Gastrocnemius medialis (tissue), 4 donors: ENCODE measurements around the gene ZNF407.

Source experiments
- CTCF ChIP-seq, 5 experiments: fragments of 450-650 bp in 3 of 5; fragments of 200-600 bp in 2 of 5; sonication (generic) in 2 of 5; IDR thresholded peaks in 4 of 5; conservative IDR thresholded peaks in 1 of 5; 1 replicate in 4 of 5; 2 replicates in 1 of 5; pipeline ENCODE4 v1.5.1; 2016 to 2019; ENCODE audit warnings: antibody characterized with exemption in 5 of 5, mild to moderate bottlenecking in 3 of 5, moderate library complexity in 3 of 5
- POLR2A ChIP-seq, 2 donors: fragments of 450-650 bp; IDR thresholded peaks; one replicate each; pipeline ENCODE4 v1.6.1; 2017; ENCODE audit warnings: antibody characterized with exemption in 2 of 2, mild to moderate bottlenecking in 2 of 2, moderate library complexity in 2 of 2

GRCh38 chr18:74645679-74646078 lies 48.0 kb downstream of the ZNF407 start:
- TF ChIP-seq CTCF (IDR thresholded peaks at IDR 0.05 in 4 of 5, conservative IDR thresholded peaks at IDR 0.05 in 1 of 5) (no peak), POLR2A (IDR thresholded peaks at IDR 0.05) (no peak)
